ENCODE results near the gene FPR3. TPM values are rescaled to one million over a fixed set of nuclear protein-coding genes. Genes with fewer than 3 reads are reported as not detected.

FPR3 gene
- total and polyA plus RNA-seq, 9 of the 15 experiments (the other 6 are each of a cell fraction or from before 2014, with no cell fraction given), result 0.08 to 0.51 (median 0.22) TPM; not detected in 1

DNA sequence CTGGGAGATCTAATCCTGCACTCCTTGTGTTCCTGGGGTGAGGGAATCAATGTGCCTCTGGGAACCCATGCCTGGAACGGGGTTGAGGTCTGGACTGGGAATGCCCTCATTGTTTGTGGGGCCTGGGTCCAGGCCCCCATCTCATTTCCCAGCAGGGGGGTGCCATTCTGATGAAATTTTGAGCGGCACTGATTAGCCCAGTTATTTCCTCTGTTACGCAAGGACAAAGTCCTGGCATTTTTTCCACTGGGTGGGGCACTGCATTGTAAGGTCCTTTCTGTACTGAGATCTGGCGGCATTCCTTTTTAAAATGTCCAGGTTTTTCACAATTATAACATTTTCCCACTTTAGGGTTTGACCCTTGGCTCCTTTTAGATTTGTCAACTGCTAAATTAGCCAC is 14.8 kb downstream of the FPR3 start:
- intact Hi-C loops (cut with micrococcal nuclease), result loop anchor here (1.0 to 5.0 kb wide), 3 partner anchors 31 to 472 kb away; no protein-coding TSS in a partner anchor
- no peaks in the 10 kb centered on the region for H3K9me1 ChIP-seq (ENCODE audit: control insufficient read depth, insufficient read depth, low read length)
- no peaks in the 10 kb centered on the region for H3K79me2 ChIP-seq (ENCODE audit: control insufficient read depth, insufficient read depth, low read length)
- H3K4me1 ChIP-seq (replicated peaks in 1 of 2; ENCODE audit: control insufficient read depth in 2 of 2, insufficient read depth in 2 of 2, low read length in 2 of 2), result peaks cover 5 to 43% of the 10 kb centered on the region in 2 experiments; a peak in 4 of 5 replicates
- no TSS peak for BruUV-seq (replicated peaks)
- ATAC-seq, result no peak
- H2AFZ ChIP-seq (ENCODE audit: low read depth, low read length), result no peak overlapping the region
- H3K9me3 ChIP-seq (replicated peaks; ENCODE audit: control insufficient read depth, insufficient read depth, low read depth, low read length), result peaks cover 2% of the 10 kb centered on the region; the same call in 1 of the 2 replicates
- ChIA-PET POLR2A (interaction anchor here (1.1 to 1.8 kb wide), 2 partner anchors 10 to 387 kb away, joined by 4 to 9 read pairs; no protein-coding TSS in a partner anchor), CTCF (ENCODE audit: low intra/inter-chr PET ratio) (interaction anchor here (0.6 kb wide), 1 partner anchor 9 kb away, joined by 3 read pairs; no protein-coding TSS in a partner anchor)
- no peak overlapping the region for H3K9ac ChIP-seq (ENCODE audit: insufficient read depth in 1 of 2, low read depth in 2 of 2, low read length in 2 of 2)
- no peak for TF ChIP-seq PHB2 (IDR thresholded peaks at IDR 0.05; ENCODE audit: low read depth)
- no peak for TF ChIP-seq ZNF165 (CRISPR knock-in tag; IDR thresholded peaks at IDR 0.05; ENCODE audit: borderline replicate concordance)
- no peak for TF ChIP-seq FOXP1 (CRISPR knock-in tag; IDR thresholded peaks at IDR 0.05)
- TF ChIP-seq, protein P1, sequence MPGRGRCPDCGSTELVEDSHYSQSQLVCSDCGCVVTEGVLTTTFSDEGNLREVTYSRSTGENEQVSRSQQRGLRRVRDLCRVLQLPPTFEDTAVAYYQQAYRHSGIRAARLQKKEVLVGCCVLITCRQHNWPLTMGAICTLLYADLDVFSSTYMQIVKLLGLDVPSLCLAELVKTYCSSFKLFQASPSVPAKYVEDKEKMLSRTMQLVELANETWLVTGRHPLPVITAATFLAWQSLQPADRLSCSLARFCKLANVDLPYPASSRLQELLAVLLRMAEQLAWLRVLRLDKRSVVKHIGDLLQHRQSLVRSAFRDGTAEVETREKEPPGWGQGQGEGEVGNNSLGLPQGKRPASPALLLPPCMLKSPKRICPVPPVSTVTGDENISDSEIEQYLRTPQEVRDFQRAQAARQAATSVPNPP (IDR thresholded peaks at IDR 0.05; ENCODE audit: borderline replicate concordance, insufficient read depth, insufficient read length), result no peak
- TF ChIP-seq POLR3A (IDR thresholded peaks at IDR 0.05; ENCODE audit: borderline replicate concordance, extremely low read depth, insufficient read depth, insufficient read length), result no peak
- TF ChIP-seq, protein P2, sequence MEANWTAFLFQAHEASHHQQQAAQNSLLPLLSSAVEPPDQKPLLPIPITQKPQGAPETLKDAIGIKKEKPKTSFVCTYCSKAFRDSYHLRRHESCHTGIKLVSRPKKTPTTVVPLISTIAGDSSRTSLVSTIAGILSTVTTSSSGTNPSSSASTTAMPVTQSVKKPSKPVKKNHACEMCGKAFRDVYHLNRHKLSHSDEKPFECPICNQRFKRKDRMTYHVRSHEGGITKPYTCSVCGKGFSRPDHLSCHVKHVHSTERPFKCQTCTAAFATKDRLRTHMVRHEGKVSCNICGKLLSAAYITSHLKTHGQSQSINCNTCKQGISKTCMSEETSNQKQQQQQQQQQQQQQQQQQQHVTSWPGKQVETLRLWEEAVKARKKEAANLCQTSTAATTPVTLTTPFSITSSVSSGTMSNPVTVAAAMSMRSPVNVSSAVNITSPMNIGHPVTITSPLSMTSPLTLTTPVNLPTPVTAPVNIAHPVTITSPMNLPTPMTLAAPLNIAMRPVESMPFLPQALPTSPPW (CRISPR knock-in tag; IDR thresholded peaks at IDR 0.05), result no peak
- TF ChIP-seq CREB1 (IDR thresholded peaks at IDR 0.05), result no peak
- no peak for TF ChIP-seq CREB1 (CRISPR knock-in tag; IDR thresholded peaks at IDR 0.05)
- TF ChIP-seq ZNF696 (CRISPR knock-in tag; conservative IDR thresholded peaks at IDR 0.05), result no peak
- TF ChIP-seq, protein P3, sequence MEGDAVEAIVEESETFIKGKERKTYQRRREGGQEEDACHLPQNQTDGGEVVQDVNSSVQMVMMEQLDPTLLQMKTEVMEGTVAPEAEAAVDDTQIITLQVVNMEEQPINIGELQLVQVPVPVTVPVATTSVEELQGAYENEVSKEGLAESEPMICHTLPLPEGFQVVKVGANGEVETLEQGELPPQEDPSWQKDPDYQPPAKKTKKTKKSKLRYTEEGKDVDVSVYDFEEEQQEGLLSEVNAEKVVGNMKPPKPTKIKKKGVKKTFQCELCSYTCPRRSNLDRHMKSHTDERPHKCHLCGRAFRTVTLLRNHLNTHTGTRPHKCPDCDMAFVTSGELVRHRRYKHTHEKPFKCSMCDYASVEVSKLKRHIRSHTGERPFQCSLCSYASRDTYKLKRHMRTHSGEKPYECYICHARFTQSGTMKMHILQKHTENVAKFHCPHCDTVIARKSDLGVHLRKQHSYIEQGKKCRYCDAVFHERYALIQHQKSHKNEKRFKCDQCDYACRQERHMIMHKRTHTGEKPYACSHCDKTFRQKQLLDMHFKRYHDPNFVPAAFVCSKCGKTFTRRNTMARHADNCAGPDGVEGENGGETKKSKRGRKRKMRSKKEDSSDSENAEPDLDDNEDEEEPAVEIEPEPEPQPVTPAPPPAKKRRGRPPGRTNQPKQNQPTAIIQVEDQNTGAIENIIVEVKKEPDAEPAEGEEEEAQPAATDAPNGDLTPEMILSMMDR (IDR thresholded peaks at IDR 0.05 in 2 of 3, conservative IDR thresholded peaks at IDR 0.05 in 1 of 3; ENCODE audit: insufficient read depth in 2 of 3, low read depth in 1 of 3, low read length in 3 of 3), result no peak
- TF ChIP-seq KLF6 (CRISPR knock-in tag; IDR thresholded peaks at IDR 0.05; ENCODE audit: borderline replicate concordance), result no peak
- no peak for TF ChIP-seq HMGXB4 (CRISPR knock-in tag; IDR thresholded peaks at IDR 0.05)
- no peak for TF ChIP-seq TAL1 (IDR thresholded peaks at IDR 0.05)
- no peak for TF ChIP-seq ZNF586 (CRISPR knock-in tag; conservative IDR thresholded peaks at IDR 0.05)
- TF ChIP-seq THRAP3 (IDR thresholded peaks at IDR 0.05; ENCODE audit: borderline replicate concordance), result no peak
- no peak for TF ChIP-seq ZNF197 (CRISPR knock-in tag; IDR thresholded peaks at IDR 0.05; ENCODE audit: low read depth)
- no peak for TF ChIP-seq FOXK1 (CRISPR knock-in tag; IDR thresholded peaks at IDR 0.05; ENCODE audit: borderline replicate concordance)
- no peaks in the 10 kb centered on the region for H3K36me3 ChIP-seq (ENCODE audit: control insufficient read depth, insufficient read depth, low read length)
- in situ Hi-C loops (cut with MboI), result no loop called here
- WGBS (ENCODE audit: insufficient coverage, low coverage, missing lambda C conversion rate), result 59% methylated on average over 4 of the region's 4 CpGs
- FAIRE-seq, result no peak
- H4K20me1 ChIP-seq (replicated peaks; ENCODE audit: control insufficient read depth, insufficient read depth, low read length), result no peaks in the 10 kb centered on the region
- no peak overlapping the region for H3K4me2 ChIP-seq (ENCODE audit: insufficient read depth, low read length)
- no peak overlapping the region for H3K4me3 ChIP-seq
- no peak for DNase-seq (ENCODE audit: extremely low read depth in 1 of 4, low spot score in 3 of 4)
- no peaks in the 10 kb centered on the region for H3K27me3 ChIP-seq (ENCODE audit: control insufficient read depth in 2 of 2, insufficient read depth in 2 of 2, low read length in 2 of 2)
- no peak overlapping the region for H3K27ac ChIP-seq (ENCODE audit: extremely low read depth, low read depth, low read length)
